GM12892 (cell line): ENCODE data around the gene FNBP1.

ENCODE experiments used
- POLR2A ChIP-seq: IDR thresholded peaks from 2 replicates; pipeline ENCODE4 v1.6.1; 2011; ENCODE audit warnings: low read depth, low read length, control low read depth
- POLR2AphosphoS5 ChIP-seq: IDR thresholded peaks from 2 replicates; pipeline ENCODE4 v1.6.1; 2011; ENCODE audit warnings: low read depth, low read length, control low read depth

- TF ChIP-seq POLR2A: no peak
- TF ChIP-seq POLR2AphosphoS5: no peak
These were observed 191.2 kb downstream of the FNBP1 start for GRCh38 chr9:129851821-129852220.
